IMR-90 (cell line): ENCODE data around the gene OTUD5. TPM values are rescaled to one million over a fixed set of nuclear protein-coding genes. Genes with fewer than 3 reads are reported as not detected.

Experiments used
- ATAC-seq: fragments of 200-7000 bp; cut with Tn5 transposase; 2 replicates; pipeline ENCODE4 v1.9.1; 2020; ENCODE audit warnings: low read depth, mild to moderate bottlenecking, moderate library complexity
- BruUV-seq: library from RNA; stranded (reverse); fragments of 400-500 nt; replicated peaks from 2 replicates; lab custom pipeline; 2021; lab: Mats Ljungman, UMichigan
- CTCF ChIA-PET: fragments of 300-600 bp; formaldehyde crosslinking; extraction: SDS; loops from one replicate; lab custom pipeline; 2021; ENCODE audit warnings: antibody characterized with exemption; lab: Yijun Ruan, JAX
- POLR2A ChIA-PET: fragments of 300-600 bp; sonication (Branson Sonifier 250); formaldehyde crosslinking; loops from one replicate; lab custom pipeline; 2022; ENCODE audit warnings: antibody characterized with exemption; ENCODE audit not compliant: unreplicated experiment; lab: Charles Lee
- DNase-seq: peaks from one replicate; pipeline ENCODE4 v3.0.0; 2013
- H2AFZ ChIP-seq: replicated peaks from 2 replicates; pipeline ENCODE3; 2013; ENCODE audit warnings: low read length, mild to moderate bottlenecking; ENCODE audit not compliant: poor library complexity
- H2AK5ac ChIP-seq: 2 replicates; pipeline ENCODE4 v1.6.1; 2013; ENCODE audit warnings: low read depth, low read length, inconsistent platforms
- H2AK9ac ChIP-seq: replicated peaks from 2 replicates; pipeline ENCODE3; 2013; ENCODE audit warnings: mild to moderate bottlenecking, low read depth, low read length, moderate library complexity; ENCODE audit not compliant: poor library complexity
- H2BK120ac ChIP-seq: 2 replicates; pipeline ENCODE4 v1.6.1; 2013; ENCODE audit warnings: low read depth, low read length, inconsistent platforms
- H2BK15ac ChIP-seq: 3 replicates; pipeline ENCODE4 v1.6.1; 2013; ENCODE audit warnings: low read depth, low read length, inconsistent platforms
- H2BK20ac ChIP-seq: 2 replicates; pipeline ENCODE4 v1.6.1; 2013; ENCODE audit warnings: low read depth, mild to moderate bottlenecking, inconsistent platforms, low read length, moderate library complexity
- H2BK5ac ChIP-seq: 2 replicates; pipeline ENCODE4 v1.6.1; 2013; ENCODE audit warnings: mild to moderate bottlenecking, low read depth, low read length, inconsistent platforms; ENCODE audit not compliant: poor library complexity, severe bottlenecking
- H3K14ac ChIP-seq: replicated peaks from 2 replicates; pipeline ENCODE4 v1.6.1; 2013; ENCODE audit warnings: low read depth, low read length, inconsistent platforms
- H3K18ac ChIP-seq: 2 replicates; pipeline ENCODE4 v1.6.1; 2013; ENCODE audit warnings: low read depth, low read length, control low read depth
- H3K23ac ChIP-seq: 2 replicates; pipeline ENCODE4 v1.6.1; 2013; ENCODE audit warnings: low read depth, low read length, inconsistent platforms
- H3K27ac ChIP-seq: 2 replicates; pipeline ENCODE4 v1.5.1; 2013; ENCODE audit warnings: mild to moderate bottlenecking, control low read depth, low read length; ENCODE audit not compliant: insufficient read depth
- H3K27me3 ChIP-seq: 2 replicates; pipeline ENCODE4 v1.6.1; 2013; ENCODE audit warnings: low read length; ENCODE audit not compliant: control insufficient read depth, insufficient read depth
- H3K36me3 ChIP-seq: 2 replicates; pipeline ENCODE4 v1.6.1; 2013; ENCODE audit warnings: low read length, mixed read lengths; ENCODE audit not compliant: control insufficient read depth, insufficient read depth
- H3K4ac ChIP-seq: 2 replicates; pipeline ENCODE4 v1.6.1; 2013; ENCODE audit warnings: low read depth, low read length, inconsistent platforms
- H3K4me1 ChIP-seq: 2 replicates; pipeline ENCODE4 v1.6.1; 2013; ENCODE audit warnings: low read length, mixed read lengths; ENCODE audit not compliant: control insufficient read depth, insufficient read depth
- H3K4me2 ChIP-seq: 2 replicates; pipeline ENCODE4 v1.6.1; 2013; ENCODE audit warnings: low read depth, mild to moderate bottlenecking, control low read depth, low read length, moderate library complexity
- H3K4me3 ChIP-seq: 2 replicates; pipeline ENCODE4 v1.5.1; 2013; ENCODE audit warnings: low read depth, mild to moderate bottlenecking, control low read depth, low read length, moderate library complexity; ENCODE audit not compliant: insufficient read depth
- H3K56ac ChIP-seq: 2 replicates; pipeline ENCODE4 v1.6.1; 2013; ENCODE audit warnings: low read length, inconsistent platforms; ENCODE audit not compliant: insufficient read depth; ENCODE audit errors: extremely low read depth
- H3K79me1 ChIP-seq, 2 experiments: 2 replicates each; pipeline ENCODE4 v1.6.1; 2013; ENCODE audit warnings: low read length in 2 of 2, inconsistent platforms in 1 of 2, low read depth in 1 of 2
- H3K9ac ChIP-seq: 2 replicates; pipeline ENCODE4 v1.6.1; 2013; ENCODE audit warnings: low read depth, low read length, control low read depth
- H3K9me1 ChIP-seq: 2 replicates; pipeline ENCODE4 v1.6.1; 2013; ENCODE audit warnings: low read length, inconsistent platforms; ENCODE audit not compliant: insufficient read depth
- H3K9me3 ChIP-seq: 2 replicates; pipeline ENCODE4 v1.6.1; 2013; ENCODE audit warnings: low read length; ENCODE audit not compliant: control insufficient read depth, insufficient read depth
- H4K20me1 ChIP-seq: 2 replicates; pipeline ENCODE4 v1.6.1; 2013; ENCODE audit warnings: low read length, inconsistent platforms; ENCODE audit not compliant: insufficient read depth
- H4K5ac ChIP-seq: 2 replicates; pipeline ENCODE4 v1.6.1; 2013; ENCODE audit warnings: mild to moderate bottlenecking, low read depth, low read length, control low read depth
- H4K8ac ChIP-seq, 2 experiments: 2 replicates each; pipeline ENCODE4 v1.6.1; 2013; ENCODE audit warnings: low read depth in 2 of 2, low read length in 2 of 2, control low read depth in 1 of 2, inconsistent platforms in 1 of 2
- H4K91ac ChIP-seq: 2 replicates; pipeline ENCODE4 v1.6.1; 2013; ENCODE audit warnings: low read depth, low read length, inconsistent platforms; ENCODE audit not compliant: insufficient read depth
- CHD1 ChIP-seq: IDR thresholded peaks from 2 replicates; pipeline ENCODE4 v1.6.1; 2012; ENCODE audit warnings: low read depth, low read length, improper control_type of control experiment
- FOS ChIP-seq: fragments of 150-350 bp; IDR thresholded peaks from 2 replicates; pipeline ENCODE4 v1.6.1; 2016; ENCODE audit warnings: low read depth, low read length
- MAFK ChIP-seq: IDR thresholded peaks from 2 replicates; pipeline ENCODE4 v1.6.1; 2012; ENCODE audit warnings: low read depth, low read length, improper control_type of control experiment
- POLR2A ChIP-seq: IDR thresholded peaks from 2 replicates; pipeline ENCODE4 v1.6.1; 2012; ENCODE audit warnings: mild to moderate bottlenecking, low read depth, low read length
- RFX5 ChIP-seq: IDR thresholded peaks from 2 replicates; pipeline ENCODE4 v1.8.0; 2012; ENCODE audit warnings: low read depth, mild to moderate bottlenecking, low read length, moderate library complexity
- SMC3 ChIP-seq: fragments of 150-350 bp; IDR thresholded peaks from 2 replicates; pipeline ENCODE4 v1.6.1; 2016; ENCODE audit warnings: low read depth, mild to moderate bottlenecking, antibody characterized with exemption, low read length, moderate library complexity
- WGBS, 2 experiments: methylation state at CpG; one replicate each; pipeline versions ENCODE4 v1.1.5 to v1.1.7; 2013; ENCODE audit warnings: missing lambda C conversion rate in 2 of 2; ENCODE audit not compliant: insufficient read length in 1 of 2; ENCODE audit errors: extremely low coverage in 2 of 2; 5-methylcytosine and 5-hydroxymethylcytosine counted together
- dilution Hi-C: fragments of 300-500 bp; cut with HindIII; formaldehyde crosslinking; loops from one replicate; pipeline ENCODE4 v1.14.3; 2018; ENCODE audit warnings: low sequenced_read_pairs; ENCODE audit not compliant: unreplicated experiment
- in situ Hi-C: fragments of 300-500 bp; cut with MboI; formaldehyde crosslinking; loops from 3 replicates; pipeline ENCODE4 v1.14.3; 2019; ENCODE audit warnings: low sequenced_read_pairs, inconsistent platforms, mixed read lengths
- intact Hi-C: fragments of 100-400 bp; cut with micrococcal nuclease; formaldehyde crosslinking; loops from 2 replicates; pipeline ENCODE4 v1.10.0; 2022
- polyA plus RNA-seq, 3 experiments: library from polyadenylated mRNA; depleted of rRNA; stranded (reverse); fragments of >200 nt; gene quantifications; 2 replicates each; pipeline ENCODE4 v1.2.3, GENCODE V29; 2012; ENCODE audit warnings: low replicate concordance in 1 of 3
- total RNA-seq: library from RNA; depleted of rRNA; stranded (reverse); fragments of >200 nt; gene quantifications from 2 replicates; pipeline ENCODE4 v1.2.3, GENCODE V29; 2012
- TF ChIP-seq, protein P1 (sequence below): fragments of 150-350 bp; IDR thresholded peaks from 2 replicates; pipeline ENCODE4 v1.6.1; 2017; ENCODE audit warnings: mild to moderate bottlenecking, antibody characterized with exemption, low read length, low read depth

The OTUD5 gene
- total and polyA plus RNA-seq, 2 of the 4 experiments (the other 2 are of a cell fraction) = 30.6 to 50.4 TPM

DNA sequence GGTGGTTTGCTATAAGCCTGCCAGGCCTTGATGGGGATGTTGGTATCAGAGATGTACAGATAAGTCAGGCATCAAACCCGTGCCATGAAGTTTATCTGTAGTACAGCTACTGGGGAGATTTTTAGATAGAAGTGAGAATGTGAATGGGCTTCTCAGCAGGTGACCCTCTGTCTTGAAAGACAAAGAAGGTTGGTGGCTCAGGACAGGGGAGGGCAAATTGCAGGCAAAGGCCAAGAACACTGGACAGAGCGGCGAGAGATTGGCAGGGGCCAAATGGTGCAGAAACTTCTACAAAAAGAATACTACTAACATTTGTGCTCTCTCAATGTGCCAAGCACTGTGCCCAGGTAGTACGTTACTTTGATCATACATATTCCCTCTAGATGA, 36.7 kb downstream of the OTUD5 start:
- DNase-seq (no peak), ATAC-seq (no peak)
- no CpG with 5 or more reads among the region's 4 CpGs for WGBS, 2 experiments
- Histone ChIP-seq H2AFZ (no peak overlapping the region), H3K23ac (no peak overlapping the region), H4K20me1 (peaks cover 16% of the 10 kb centered on the region; the same call in 1 of the 2 replicates), H3K4me2 (no peak overlapping the region), H2BK15ac (no peak overlapping the region), H4K5ac (no peak overlapping the region), H4K8ac (no peak overlapping the region), H2BK20ac (no peak overlapping the region), H3K56ac (no peak overlapping the region), H3K79me1 (peaks cover 4 to 21% of the 10 kb centered on the region in 2 experiments; a peak in 2 of 4 replicates), H4K91ac (no peak overlapping the region), H3K18ac (no peak overlapping the region), H3K4ac (no peak overlapping the region), H3K36me3 (peaks cover 20% of the 10 kb centered on the region), H3K4me3 (no peak overlapping the region), H3K4me1 (peaks cover 3% of the 10 kb centered on the region; the same call in 1 of the 2 replicates), H2BK5ac (no peak overlapping the region), H3K9me1 (peaks cover 5% of the 10 kb centered on the region; the same call in 1 of the 2 replicates), H3K9ac (no peak overlapping the region), H3K9me3 (no peaks in the 10 kb centered on the region; the same call in 1 of the 2 replicates), H3K14ac (no peak overlapping the region), H3K27me3 (no peaks in the 10 kb centered on the region), H3K27ac (no peak overlapping the region), H2BK120ac (no peak overlapping the region), H2AK5ac (no peak overlapping the region), H2AK9ac (no peak overlapping the region)
- intact Hi-C loops = no loop called here
- dilution Hi-C loops = no loop called here
- TF ChIP-seq SMC3 (no peak), FOS (no peak), MAFK (no peak), RFX5 (no peak), POLR2A (no peak), CHD1 (no peak)
- TF ChIP-seq, protein P1, sequence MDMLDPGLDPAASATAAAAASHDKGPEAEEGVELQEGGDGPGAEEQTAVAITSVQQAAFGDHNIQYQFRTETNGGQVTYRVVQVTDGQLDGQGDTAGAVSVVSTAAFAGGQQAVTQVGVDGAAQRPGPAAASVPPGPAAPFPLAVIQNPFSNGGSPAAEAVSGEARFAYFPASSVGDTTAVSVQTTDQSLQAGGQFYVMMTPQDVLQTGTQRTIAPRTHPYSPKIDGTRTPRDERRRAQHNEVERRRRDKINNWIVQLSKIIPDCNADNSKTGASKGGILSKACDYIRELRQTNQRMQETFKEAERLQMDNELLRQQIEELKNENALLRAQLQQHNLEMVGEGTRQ = no peak
- POLR2A ChIA-PET = no interaction called here
- BruUV-seq = no TSS peak
- CTCF ChIA-PET = no interaction called here
- in situ Hi-C loops = no loop called here
